ENCODE data around the gene CTNNBL1. TPM values are rescaled to one million over a fixed set of nuclear protein-coding genes. Genes with fewer than 3 reads are reported as not detected.

Gene CTNNBL1
- total RNA-seq, 1 experiment from 2014 or later = 55.4 TPM

- H3K9ac ChIP-seq (ENCODE audit: low read length) = no peak overlapping the region
- H3K27ac ChIP-seq (ENCODE audit: low read depth, low read length) = no peak overlapping the region
- H3K9me2 ChIP-seq (ENCODE audit: insufficient read depth) = no peaks in the 10 kb centered on the region
- ChIA-PET POLR2A (no interaction called here), RAD21 (ENCODE audit: low non-redundant PET in 1 of 2, low total read pairs in 2 of 2, uncharacterized antibody in 2 of 2, unreplicated experiment in 2 of 2) (no interaction called here), CTCF (no interaction called here)
- H3K4me3 ChIP-seq (replicated peaks in 1 of 2; ENCODE audit: low read depth in 1 of 2, low read length in 2 of 2) = no peak overlapping the region
- no peak overlapping the region for H2AFZ ChIP-seq (ENCODE audit: low read depth, low read length, poor library complexity, severe bottlenecking)
- no peaks in the 10 kb centered on the region for H3K79me2 ChIP-seq (ENCODE audit: insufficient read depth, low read length)
- ATAC-seq (no peak), DNase-seq (ENCODE audit: low read depth, low spot score) (no peak)
- H3K4me2 ChIP-seq (ENCODE audit: low read length) = no peak overlapping the region
- no peak for TF ChIP-seq ZFX (IDR thresholded peaks at IDR 0.05)
- no peak for TF ChIP-seq ZNF274 (IDR thresholded peaks at IDR 0.05; ENCODE audit: low read depth, low read length)
- no peak for TF ChIP-seq SP1 (IDR thresholded peaks at IDR 0.05; ENCODE audit: low read depth)
- TF ChIP-seq TCF7L2 (IDR thresholded peaks at IDR 0.05; ENCODE audit: borderline replicate concordance, extremely low read depth, insufficient read depth, insufficient read length) = no peak
- no peak for TF ChIP-seq SRF (IDR thresholded peaks at IDR 0.05; ENCODE audit: low read depth)
- TF ChIP-seq CEBPB (IDR thresholded peaks at IDR 0.05; ENCODE audit: low read depth) = no peak
- TF ChIP-seq MAX (IDR thresholded peaks at IDR 0.05) = no peak
- no peak for TF ChIP-seq YY1 (IDR thresholded peaks at IDR 0.05; ENCODE audit: extremely low read depth, insufficient replicate concordance, low read depth, low read length)
- TF ChIP-seq, protein P1, sequence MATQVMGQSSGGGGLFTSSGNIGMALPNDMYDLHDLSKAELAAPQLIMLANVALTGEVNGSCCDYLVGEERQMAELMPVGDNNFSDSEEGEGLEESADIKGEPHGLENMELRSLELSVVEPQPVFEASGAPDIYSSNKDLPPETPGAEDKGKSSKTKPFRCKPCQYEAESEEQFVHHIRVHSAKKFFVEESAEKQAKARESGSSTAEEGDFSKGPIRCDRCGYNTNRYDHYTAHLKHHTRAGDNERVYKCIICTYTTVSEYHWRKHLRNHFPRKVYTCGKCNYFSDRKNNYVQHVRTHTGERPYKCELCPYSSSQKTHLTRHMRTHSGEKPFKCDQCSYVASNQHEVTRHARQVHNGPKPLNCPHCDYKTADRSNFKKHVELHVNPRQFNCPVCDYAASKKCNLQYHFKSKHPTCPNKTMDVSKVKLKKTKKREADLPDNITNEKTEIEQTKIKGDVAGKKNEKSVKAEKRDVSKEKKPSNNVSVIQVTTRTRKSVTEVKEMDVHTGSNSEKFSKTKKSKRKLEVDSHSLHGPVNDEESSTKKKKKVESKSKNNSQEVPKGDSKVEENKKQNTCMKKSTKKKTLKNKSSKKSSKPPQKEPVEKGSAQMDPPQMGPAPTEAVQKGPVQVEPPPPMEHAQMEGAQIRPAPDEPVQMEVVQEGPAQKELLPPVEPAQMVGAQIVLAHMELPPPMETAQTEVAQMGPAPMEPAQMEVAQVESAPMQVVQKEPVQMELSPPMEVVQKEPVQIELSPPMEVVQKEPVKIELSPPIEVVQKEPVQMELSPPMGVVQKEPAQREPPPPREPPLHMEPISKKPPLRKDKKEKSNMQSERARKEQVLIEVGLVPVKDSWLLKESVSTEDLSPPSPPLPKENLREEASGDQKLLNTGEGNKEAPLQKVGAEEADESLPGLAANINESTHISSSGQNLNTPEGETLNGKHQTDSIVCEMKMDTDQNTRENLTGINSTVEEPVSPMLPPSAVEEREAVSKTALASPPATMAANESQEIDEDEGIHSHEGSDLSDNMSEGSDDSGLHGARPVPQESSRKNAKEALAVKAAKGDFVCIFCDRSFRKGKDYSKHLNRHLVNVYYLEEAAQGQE (IDR thresholded peaks at IDR 0.05; ENCODE audit: low read depth) = no peak
- TF ChIP-seq RAD21 (IDR thresholded peaks at IDR 0.05; ENCODE audit: low read depth) = no peak
- no peak for TF ChIP-seq POLR2AphosphoS5 (IDR thresholded peaks at IDR 0.05; ENCODE audit: low read depth, low read length)
- TF ChIP-seq, protein P2, sequence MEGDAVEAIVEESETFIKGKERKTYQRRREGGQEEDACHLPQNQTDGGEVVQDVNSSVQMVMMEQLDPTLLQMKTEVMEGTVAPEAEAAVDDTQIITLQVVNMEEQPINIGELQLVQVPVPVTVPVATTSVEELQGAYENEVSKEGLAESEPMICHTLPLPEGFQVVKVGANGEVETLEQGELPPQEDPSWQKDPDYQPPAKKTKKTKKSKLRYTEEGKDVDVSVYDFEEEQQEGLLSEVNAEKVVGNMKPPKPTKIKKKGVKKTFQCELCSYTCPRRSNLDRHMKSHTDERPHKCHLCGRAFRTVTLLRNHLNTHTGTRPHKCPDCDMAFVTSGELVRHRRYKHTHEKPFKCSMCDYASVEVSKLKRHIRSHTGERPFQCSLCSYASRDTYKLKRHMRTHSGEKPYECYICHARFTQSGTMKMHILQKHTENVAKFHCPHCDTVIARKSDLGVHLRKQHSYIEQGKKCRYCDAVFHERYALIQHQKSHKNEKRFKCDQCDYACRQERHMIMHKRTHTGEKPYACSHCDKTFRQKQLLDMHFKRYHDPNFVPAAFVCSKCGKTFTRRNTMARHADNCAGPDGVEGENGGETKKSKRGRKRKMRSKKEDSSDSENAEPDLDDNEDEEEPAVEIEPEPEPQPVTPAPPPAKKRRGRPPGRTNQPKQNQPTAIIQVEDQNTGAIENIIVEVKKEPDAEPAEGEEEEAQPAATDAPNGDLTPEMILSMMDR (IDR thresholded peaks at IDR 0.05 in 2 of 3, conservative IDR thresholded peaks at IDR 0.05 in 1 of 3; ENCODE audit: borderline replicate concordance in 1 of 3, insufficient read depth in 1 of 3, low read depth in 2 of 3, low read length in 2 of 3) = no peak
- no peak for TF ChIP-seq FOSL1 (IDR thresholded peaks at IDR 0.05; ENCODE audit: low read depth)
- no peak for TF ChIP-seq ELF1 (IDR thresholded peaks at IDR 0.05; ENCODE audit: borderline replicate concordance, low read depth)
- no peak for TF ChIP-seq EZH2 (IDR thresholded peaks at IDR 0.05)
- no peak for TF ChIP-seq EGR1 (IDR thresholded peaks at IDR 0.05; ENCODE audit: low read depth)
- TF ChIP-seq, protein P3, sequence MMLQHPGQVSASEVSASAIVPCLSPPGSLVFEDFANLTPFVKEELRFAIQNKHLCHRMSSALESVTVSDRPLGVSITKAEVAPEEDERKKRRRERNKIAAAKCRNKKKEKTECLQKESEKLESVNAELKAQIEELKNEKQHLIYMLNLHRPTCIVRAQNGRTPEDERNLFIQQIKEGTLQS (IDR thresholded peaks at IDR 0.05) = no peak
- TF ChIP-seq JUND (IDR thresholded peaks at IDR 0.05) = no peak
- TF ChIP-seq SIN3A (IDR thresholded peaks at IDR 0.05; ENCODE audit: low read depth) = no peak
- H4K20me1 ChIP-seq (ENCODE audit: insufficient read depth) = no peaks in the 10 kb centered on the region
- no peaks in the 10 kb centered on the region; a peak in 1 of 4 replicates for H3K36me3 ChIP-seq (ENCODE audit: control insufficient read depth in 1 of 2, insufficient read depth in 2 of 2, low read length in 2 of 2)
- no peaks in the 10 kb centered on the region for H3K9me3 ChIP-seq (ENCODE audit: control insufficient read depth in 1 of 2, insufficient read depth in 1 of 2, low read depth in 1 of 2, low read length in 2 of 2)
- no peaks in the 10 kb centered on the region for H3K4me1 ChIP-seq (ENCODE audit: control insufficient read depth in 1 of 2, insufficient read depth in 2 of 2, low read length in 2 of 2)
- BruUV-seq (replicated peaks) = no TSS peak
- no peaks in the 10 kb centered on the region for H3K27me3 ChIP-seq (ENCODE audit: insufficient read depth, low read length)
- intact Hi-C loops (cut with micrococcal nuclease) = no loop called here
These were observed 114.6 kb downstream of the CTNNBL1 start for GRCh38 chr20:37808233-37809070.

Measured in HCT116 (cell line).